Measurements from ENCODE around the gene SGTA.

The SGTA gene

GRCh38 chr19:2806736-2807378 is 23.8 kb upstream of the SGTA start:
- H3K27me3 ChIP-seq (replicated peaks): no peaks in the 10 kb centered on the region
- DNase-seq: no peak
- H3K4me3 ChIP-seq (ENCODE audit: low read depth, low read length): no peak overlapping the region
- no peak overlapping the region for H3K27ac ChIP-seq
- peaks cover 54% of the 10 kb centered on the region for H3K36me3 ChIP-seq (replicated peaks)
- in situ Hi-C loops (cut with HindIII; ENCODE audit: low pct_ligation_motif_present, low sequenced_read_pairs): no loop called here
- TF ChIP-seq CTCF (IDR thresholded peaks at IDR 0.05; ENCODE audit: low read depth, low read length, missing control alignments): no peak

- no peak for TF ChIP-seq CTCF (IDR thresholded peaks at IDR 0.05; ENCODE audit: low read depth, low read length, missing control alignments)
- Histone ChIP-seq H3K27me3 (replicated peaks) (no peaks in the 10 kb centered on the region), H3K36me3 (replicated peaks) (peaks cover 58% of the 10 kb centered on the region), H3K27ac (no peak overlapping the region), H3K4me3 (ENCODE audit: low read depth, low read length) (no peak overlapping the region)
- DNase-seq: no peak
- in situ Hi-C loops (cut with HindIII; ENCODE audit: low pct_ligation_motif_present, low sequenced_read_pairs): no loop called here
These were observed 23.0 kb upstream of the SGTA start for GRCh38 chr19:2805991-2806649.

- TF ChIP-seq CTCF (IDR thresholded peaks at IDR 0.05; ENCODE audit: low read depth, low read length, missing control alignments): no peak
- Histone ChIP-seq H3K27me3 (replicated peaks) (no peaks in the 10 kb centered on the region), H3K4me3 (ENCODE audit: low read depth, low read length) (no peak overlapping the region), H3K27ac (no peak overlapping the region), H3K36me3 (replicated peaks) (peaks cover 62% of the 10 kb centered on the region)
- DNase-seq: no peak
- in situ Hi-C loops (cut with HindIII; ENCODE audit: low pct_ligation_motif_present, low sequenced_read_pairs): no loop called here
These were observed 22.3 kb upstream of the SGTA start for GRCh38 chr19:2805261-2805900.

GRCh38 chr19:2804156-2805004 is 21.3 kb upstream of the SGTA start:
- H3K36me3 ChIP-seq (replicated peaks): peaks cover 56% of the 10 kb centered on the region
- no peak for TF ChIP-seq CTCF (IDR thresholded peaks at IDR 0.05; ENCODE audit: low read depth, low read length, missing control alignments)
- DNase-seq: no peak

GRCh38 chr19:2803486-2804155 is 20.5 kb upstream of the SGTA start:
- Histone ChIP-seq H3K27me3 (replicated peaks) (no peaks in the 10 kb centered on the region), H3K4me3 (ENCODE audit: low read depth, low read length) (no peak overlapping the region), H3K36me3 (replicated peaks) (peaks cover 53% of the 10 kb centered on the region), H3K27ac (no peak overlapping the region)
- DNase-seq: no peak
- no peak for TF ChIP-seq CTCF (IDR thresholded peaks at IDR 0.05; ENCODE audit: low read depth, low read length, missing control alignments)
- in situ Hi-C loops (cut with HindIII; ENCODE audit: low pct_ligation_motif_present, low sequenced_read_pairs): no loop called here

More at GRCh38 chr19:2804156-2805004, 21.3 kb upstream of the SGTA start:
- no peak overlapping the region for H3K4me3 ChIP-seq (ENCODE audit: low read depth, low read length)
- in situ Hi-C loops (cut with HindIII; ENCODE audit: low pct_ligation_motif_present, low sequenced_read_pairs): no loop called here
- H3K27me3 ChIP-seq (replicated peaks): no peaks in the 10 kb centered on the region
- no peak overlapping the region for H3K27ac ChIP-seq

All from brain microvascular endothelial cell (primary cell).